Activated naive CD8-positive, alpha-beta T cell treated with anti-CD3 and anti-CD28 coated beads for 36 hours (primary cell): Measurements from ENCODE around the gene EFR3B. TPM values are rescaled to one million over a fixed set of nuclear protein-coding genes. Genes with fewer than 3 reads are reported as not detected.

Experiments
- DNase-seq: peaks from one replicate; pipeline ENCODE4 v3.0.0; 2021
- H3K27ac Mint-ChIP-seq: one replicate; pipeline ENCODE4 v1.8.0; 2022; ENCODE audit warnings: mild to moderate bottlenecking, moderate library complexity, mixed read lengths
- H3K27me3 Mint-ChIP-seq: one replicate; pipeline ENCODE4 v1.8.0; 2022; ENCODE audit warnings: mild to moderate bottlenecking, mixed read lengths
- H3K36me3 Mint-ChIP-seq: one replicate; pipeline ENCODE4 v1.8.0; 2021; ENCODE audit warnings: mild to moderate bottlenecking, mixed read lengths
- H3K4me1 Mint-ChIP-seq: one replicate; pipeline ENCODE4 v1.8.0; 2021; ENCODE audit warnings: mixed read lengths
- H3K4me3 Mint-ChIP-seq: one replicate; pipeline ENCODE4 v1.8.0; 2022; ENCODE audit warnings: mild to moderate bottlenecking, moderate library complexity, mixed read lengths
- H3K9me3 Mint-ChIP-seq: one replicate; pipeline ENCODE4 v1.8.0; 2022; ENCODE audit warnings: mixed read lengths
- total RNA-seq, 2 experiments: library from RNA; stranded (reverse); gene quantifications; one replicate each; pipeline ENCODE4 v1.2.3, GENCODE V29; 2021

Gene EFR3B
- total RNA-seq, 2 experiments from 2014 or later, result 0.06 to 0.08 TPM

- Mint-ChIP-seq H3K4me1 (peaks cover 55% of the 10 kb centered on the region), H3K9me3 (no peaks in the 10 kb centered on the region), H3K4me3 (no peak overlapping the region), H3K27me3 (no peaks in the 10 kb centered on the region), H3K36me3 (no peaks in the 10 kb centered on the region), H3K27ac (peak overlapping the region; percentile 50)
- DNase-seq, result no peak
Measured at GRCh38 chr2:25207078-25207545, 165.2 kb downstream of the EFR3B start.

Other genes starting within 250 kb of the EFR3B start
- 10 to 100 TPM; 23.8 to 27.5 TPM for gene PTRHD1, start 248.7 kb upstream of the EFR3B start, total RNA-seq
- gene CENPO, start 248.7 kb upstream of the EFR3B start, total RNA-seq, result 10 to 100 TPM; 48.0 to 52.2 TPM
- 10 to 100 TPM; 55.4 to 55.7 TPM for gene ADCY3, start 121.8 kb upstream of the EFR3B start, total RNA-seq
- gene DNAJC27, start 70.1 kb upstream of the EFR3B start, total RNA-seq, result 1 to 10 TPM; 4.2 TPM
- gene POMC, start 126.5 kb downstream of the EFR3B start, total RNA-seq, result 1 to 10 TPM; 6.3 to 6.8 TPM